T-helper 17 cell (primary cell): ENCODE measurements around the gene ZNF334. TPM values are rescaled to one million over a fixed set of nuclear protein-coding genes. Genes with fewer than 3 reads are reported as not detected.

Experiments
- ATAC-seq: fragments of 150-1000 bp; cut with Tn5 transposase; 2 replicates; pipeline ENCODE4 v1.10.0; 2021; ENCODE audit warnings: mild to moderate bottlenecking, moderate library complexity
- DNase-seq, 3 donors: peaks; one replicate each; pipeline versions ENCODE4 v3.0.0 to v3.0.0-alpha.2; 2020 to 2021
- H3K9me3 ChIP-seq: one replicate; pipeline ENCODE4 v1.7.0; 2013; ENCODE audit warnings: low read length, mild to moderate bottlenecking; ENCODE audit not compliant: control insufficient read depth, poor library complexity, severe bottlenecking
- H3K27ac Mint-ChIP-seq: one replicate; pipeline ENCODE4 v1.8.0; 2022; ENCODE audit warnings: mild to moderate bottlenecking, moderate library complexity, mixed read lengths
- H3K27me3 Mint-ChIP-seq: one replicate; pipeline ENCODE4 v1.8.0; 2022; ENCODE audit warnings: mixed read lengths
- H3K36me3 Mint-ChIP-seq: one replicate; pipeline ENCODE4 v1.8.0; 2022; ENCODE audit warnings: low read depth, mixed read lengths
- H3K4me1 Mint-ChIP-seq: one replicate; pipeline ENCODE4 v1.8.0; 2022; ENCODE audit warnings: mild to moderate bottlenecking, mixed read lengths
- H3K4me3 Mint-ChIP-seq: one replicate; pipeline ENCODE4 v1.8.0; 2022; ENCODE audit warnings: mild to moderate bottlenecking, moderate library complexity, mixed read lengths
- total RNA-seq, 4 donors: library from RNA in 2 of 4; stranded (reverse) in 2 of 4; gene quantifications; one replicate each; pipeline ENCODE4 v1.2.3 and lab custom pipeline; 2022 to 2026

Gene ZNF334
- total RNA-seq, 2 donors from 2014 or later, result 0.21 to 0.27 TPM

DNA sequence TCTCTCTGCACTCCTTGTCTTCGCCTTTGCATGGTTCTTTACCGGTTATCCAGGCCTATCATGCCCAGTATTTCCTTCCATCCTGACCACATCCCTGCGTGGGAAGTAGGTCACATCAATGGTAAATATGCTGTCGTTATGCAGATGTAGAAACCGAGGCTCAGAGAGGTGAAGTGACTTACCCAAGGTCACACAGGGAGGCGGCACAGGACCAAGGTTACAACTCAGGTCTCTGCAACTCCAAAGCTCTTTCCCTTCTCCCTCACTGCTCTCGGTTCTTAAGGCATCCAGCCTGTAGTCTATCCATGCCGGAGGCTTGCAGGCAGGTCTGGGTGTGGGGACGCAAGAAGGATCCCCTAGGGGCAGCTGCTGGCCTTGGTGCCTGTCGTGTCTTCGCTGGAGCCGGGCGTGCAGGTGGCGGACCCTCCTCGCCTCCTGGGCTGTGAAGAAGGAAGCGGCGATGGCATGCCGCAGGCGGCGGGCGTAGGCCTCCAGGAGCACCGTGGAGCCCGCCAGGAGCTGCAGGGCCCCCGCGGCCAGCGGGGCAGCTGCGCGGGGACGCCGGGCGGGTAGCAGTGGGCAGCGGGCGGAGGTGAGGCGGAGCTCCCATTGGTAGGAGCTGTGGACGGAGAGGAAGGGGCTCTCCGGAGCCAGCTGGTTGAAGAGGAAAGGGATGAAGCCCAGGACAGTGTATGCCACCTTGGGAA, 28.0 kb upstream of the ZNF334 start:
- Mint-ChIP-seq H3K36me3 (peaks cover 2% of the 10 kb centered on the region), H3K4me1 (peaks cover 8% of the 10 kb centered on the region), H3K4me3 (no peak overlapping the region), H3K27me3 (peaks cover 36% of the 10 kb centered on the region), H3K27ac (no peak overlapping the region)
- H3K9me3 ChIP-seq, result no peaks in the 10 kb centered on the region
- DNase-seq (no peak), ATAC-seq (no peak)

DNA sequence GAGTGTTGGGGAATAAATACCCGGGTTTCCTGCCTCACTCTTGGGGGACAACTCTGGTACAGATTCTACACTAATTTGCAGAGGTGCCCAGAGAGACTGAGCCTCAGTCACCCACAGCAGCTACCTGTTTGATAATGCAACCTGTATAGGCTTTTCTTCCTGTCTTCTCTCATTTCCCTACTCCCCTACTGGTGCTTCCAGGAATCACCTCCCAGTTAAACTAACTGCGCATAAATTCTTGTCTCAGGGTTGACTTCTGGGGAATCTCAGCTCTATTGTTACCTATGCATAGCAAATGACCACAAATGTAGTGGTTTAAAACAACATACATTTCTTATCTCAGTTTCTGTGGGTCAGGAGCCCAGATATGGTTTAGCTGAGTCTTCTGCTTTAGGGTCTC, 25.8 kb upstream of the ZNF334 start:
- ATAC-seq, result no peak
- DNase-seq, result no peak
- no peaks in the 10 kb centered on the region for H3K9me3 ChIP-seq
- Mint-ChIP-seq H3K27me3 (peaks cover 42% of the 10 kb centered on the region), H3K4me3 (no peak overlapping the region), H3K4me1 (no peaks in the 10 kb centered on the region), H3K27ac (no peak overlapping the region), H3K36me3 (peaks cover 2% of the 10 kb centered on the region)

DNA sequence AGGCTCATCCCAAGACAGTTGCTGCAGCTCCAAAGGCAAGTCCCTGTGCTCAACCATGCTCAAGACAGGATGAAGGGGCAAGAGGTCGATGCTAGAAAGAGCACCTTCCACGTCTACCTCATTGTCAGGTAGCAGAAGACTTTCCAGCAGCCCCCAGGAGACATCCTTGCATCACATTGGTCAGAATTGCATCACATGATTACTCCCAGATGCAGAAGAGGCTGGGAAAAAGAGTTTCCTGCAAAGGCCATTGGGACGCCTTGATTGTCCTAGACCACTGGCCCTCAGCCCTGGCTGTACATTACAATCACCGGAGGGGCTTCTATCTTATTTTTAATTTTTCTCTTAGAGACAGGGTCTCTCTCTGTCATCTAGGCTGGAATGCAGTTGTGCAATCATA, 17.3 kb upstream of the ZNF334 start:
- no peak overlapping the region for H3K27ac Mint-ChIP-seq

DNA sequence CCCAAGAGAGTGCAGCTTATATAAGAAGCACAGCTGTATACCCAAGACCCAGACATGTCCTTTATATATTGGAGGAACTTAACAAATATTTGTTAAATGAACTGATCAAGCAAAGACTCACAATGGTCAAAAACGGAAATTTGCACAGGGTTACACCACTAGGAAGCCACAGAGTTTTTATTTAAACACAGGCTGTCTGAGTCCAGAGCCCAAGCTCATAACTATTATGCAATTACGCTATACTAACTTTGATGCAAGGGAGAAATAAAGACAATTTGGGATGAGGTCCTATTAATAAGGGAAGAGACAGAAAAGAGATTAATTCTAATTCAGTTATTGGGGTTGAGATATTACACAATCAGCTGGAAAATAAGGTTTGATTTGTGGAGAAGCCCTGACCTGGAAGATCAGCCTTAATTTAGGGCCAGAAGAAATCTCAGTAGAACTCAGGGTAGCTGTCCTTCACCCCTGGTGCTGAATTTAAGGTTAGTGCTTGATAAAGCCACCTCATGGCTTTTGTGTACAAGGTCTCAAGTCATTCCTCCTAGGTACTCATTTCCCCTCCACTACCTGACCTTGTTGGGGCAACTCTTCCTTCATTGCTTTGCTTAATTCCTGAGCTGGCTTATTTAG, 10.5 kb upstream of the ZNF334 start:
- ATAC-seq (no peak), DNase-seq (no peak)
- H3K27me3 Mint-ChIP-seq, result peaks cover 46% of the 10 kb centered on the region
- H3K36me3 Mint-ChIP-seq, result no peaks in the 10 kb centered on the region
- no peaks in the 10 kb centered on the region for H3K4me1 Mint-ChIP-seq
- no peak overlapping the region for H3K4me3 Mint-ChIP-seq
- no peaks in the 10 kb centered on the region for H3K9me3 ChIP-seq
- H3K27ac Mint-ChIP-seq, result peak overlapping the region; percentile 2

More for the DNA sequence above, 17.3 kb upstream of the ZNF334 start:
- no peaks in the 10 kb centered on the region for H3K9me3 ChIP-seq
- Mint-ChIP-seq H3K36me3 (no peaks in the 10 kb centered on the region), H3K4me1 (no peaks in the 10 kb centered on the region), H3K27me3 (peaks cover 61% of the 10 kb centered on the region), H3K4me3 (no peak overlapping the region)
- ATAC-seq (no peak), DNase-seq (no peak)

DNA sequence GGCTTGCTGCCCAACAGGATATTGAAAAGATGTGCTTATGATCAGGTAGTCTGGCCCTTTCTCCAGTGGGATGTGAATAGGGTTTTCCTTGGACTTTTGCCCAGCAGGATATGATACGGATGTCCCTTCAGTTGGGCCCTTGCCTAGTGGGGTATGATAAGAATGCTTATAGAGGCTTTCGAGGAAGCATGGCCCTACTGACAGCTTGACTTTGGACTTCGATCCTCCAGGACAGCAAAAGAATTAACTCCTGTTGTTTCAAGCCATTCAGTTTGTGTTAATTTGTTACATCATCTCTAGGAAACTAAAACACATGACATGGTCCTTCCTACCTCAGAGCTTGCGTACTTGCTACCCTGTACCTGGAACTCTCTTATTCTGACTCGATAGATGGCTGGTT, 9.7 kb upstream of the ZNF334 start:
- DNase-seq (no peak), ATAC-seq (no peak)
- Mint-ChIP-seq H3K4me1 (no peaks in the 10 kb centered on the region), H3K4me3 (no peak overlapping the region), H3K27ac (no peak overlapping the region), H3K27me3 (peaks cover 42% of the 10 kb centered on the region), H3K36me3 (no peaks in the 10 kb centered on the region)
- H3K9me3 ChIP-seq, result no peaks in the 10 kb centered on the region

DNA sequence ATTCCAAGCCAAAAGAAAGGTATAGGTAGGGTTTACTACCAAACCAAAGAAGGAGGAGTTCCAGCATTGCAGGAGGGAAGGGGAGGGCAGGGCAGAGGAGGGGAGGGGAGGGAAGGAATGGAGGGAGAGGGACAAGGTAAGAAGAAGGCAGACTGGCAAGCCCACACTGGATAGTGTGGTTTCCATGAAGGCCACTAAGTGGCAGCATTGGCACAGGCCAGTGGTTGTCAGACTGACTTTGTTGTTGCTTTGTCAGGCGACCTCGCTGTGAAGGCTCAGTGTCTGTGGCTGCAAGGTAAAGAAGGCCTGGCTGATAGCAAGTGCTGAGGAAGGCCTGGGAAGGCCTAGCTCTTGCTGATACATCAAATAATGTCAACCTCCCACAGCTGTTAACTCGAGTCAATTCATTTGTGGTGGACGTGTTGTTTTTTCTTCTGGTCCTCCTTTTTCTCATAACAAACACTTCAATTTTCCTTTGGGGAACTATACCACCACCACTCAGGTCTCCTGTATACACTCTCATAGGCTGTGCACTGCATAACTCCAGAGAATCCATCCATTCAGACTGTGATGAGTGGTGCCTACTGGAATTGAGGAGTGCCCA, 7.7 kb upstream of the ZNF334 start:
- H3K9me3 ChIP-seq, result no peaks in the 10 kb centered on the region
- no peak overlapping the region for H3K27ac Mint-ChIP-seq
- no peak overlapping the region for H3K4me3 Mint-ChIP-seq
- peaks cover 32% of the 10 kb centered on the region for H3K27me3 Mint-ChIP-seq
- DNase-seq (peak in 1 of 3 donors; percentile 21), ATAC-seq (peak; percentile 76)
- no peaks in the 10 kb centered on the region for H3K36me3 Mint-ChIP-seq
- no peaks in the 10 kb centered on the region for H3K4me1 Mint-ChIP-seq

DNA sequence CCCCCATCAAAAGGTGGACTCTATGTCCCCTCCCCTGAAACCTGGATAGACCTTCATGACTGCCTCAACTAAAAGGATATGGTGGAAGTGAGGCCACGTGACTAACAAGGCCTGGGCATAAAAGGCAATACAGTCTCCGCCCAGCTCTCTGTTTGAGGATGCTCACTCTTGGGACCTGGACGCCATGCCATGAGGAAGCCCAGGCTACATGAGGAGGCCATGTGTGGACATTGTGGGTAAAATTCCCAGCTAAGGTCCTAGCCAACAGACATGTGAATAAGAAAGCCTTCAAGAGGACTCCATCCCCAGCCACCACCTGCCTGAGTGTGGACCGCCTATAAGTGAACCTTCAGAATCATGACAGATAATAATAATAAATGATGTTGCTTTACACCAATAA, 7.2 kb upstream of the ZNF334 start:
- DNase-seq (no peak), ATAC-seq (no peak)
- Mint-ChIP-seq H3K4me1 (no peaks in the 10 kb centered on the region), H3K4me3 (no peak overlapping the region), H3K36me3 (no peaks in the 10 kb centered on the region), H3K27ac (no peak overlapping the region), H3K27me3 (peaks cover 27% of the 10 kb centered on the region)
- no peaks in the 10 kb centered on the region for H3K9me3 ChIP-seq

DNA sequence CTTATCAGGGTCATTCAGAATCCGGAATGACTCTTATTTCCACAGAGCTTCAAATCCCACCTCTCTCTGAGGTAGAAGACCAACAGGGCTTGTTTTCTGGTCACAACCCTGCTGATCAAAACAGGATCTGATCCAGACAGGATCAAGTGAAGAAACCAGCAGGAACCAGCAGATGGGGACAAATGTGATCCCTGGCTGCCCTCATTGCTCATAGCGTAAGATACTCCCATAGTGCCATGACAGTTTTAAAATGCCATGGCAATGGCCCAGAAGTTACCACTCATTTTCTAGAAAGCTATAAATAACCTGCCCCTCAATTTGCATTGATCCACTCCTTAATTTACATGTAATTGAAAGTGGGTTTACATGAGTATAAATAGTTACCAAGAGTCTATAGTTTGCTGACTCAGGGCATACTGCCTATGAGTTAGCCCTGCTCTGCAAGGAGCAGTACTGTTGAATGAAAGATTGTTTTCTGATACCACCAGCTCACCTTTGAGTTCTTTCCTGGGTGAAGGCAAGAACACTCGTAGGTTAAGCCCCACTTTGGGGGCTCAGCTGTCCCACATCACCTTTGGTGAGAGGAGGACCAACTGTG, 6.2 kb upstream of the ZNF334 start:
- no peak overlapping the region for H3K4me3 Mint-ChIP-seq

DNA sequence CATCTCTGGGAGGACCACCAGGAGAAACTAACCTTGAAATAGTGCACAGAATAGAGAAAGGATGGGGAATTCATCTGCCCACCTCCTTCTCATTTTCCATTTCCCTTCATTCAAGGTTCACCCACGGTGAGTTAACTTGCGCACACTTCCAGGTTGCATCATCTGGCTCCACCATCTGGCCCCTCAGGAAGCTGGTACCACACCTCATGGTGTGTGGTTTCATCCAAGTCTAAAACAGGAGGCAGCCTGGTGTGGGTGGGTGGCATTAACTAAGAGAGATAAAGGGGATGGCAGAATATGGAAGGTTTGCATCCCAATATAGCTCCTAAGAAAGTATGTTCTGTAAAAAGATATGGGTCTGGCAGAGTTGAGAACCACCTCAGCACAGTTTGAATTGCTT, 3.8 kb downstream of the ZNF334 start:
- Mint-ChIP-seq H3K27me3 (peaks cover 62% of the 10 kb centered on the region), H3K4me3 (no peak overlapping the region), H3K27ac (no peak overlapping the region), H3K36me3 (peaks cover 8% of the 10 kb centered on the region), H3K4me1 (peaks cover 2% of the 10 kb centered on the region)
- H3K9me3 ChIP-seq, result peaks cover 3% of the 10 kb centered on the region
- no peak for DNase-seq
- no peak for ATAC-seq

More for the DNA sequence above, 6.2 kb upstream of the ZNF334 start:
- H3K4me1 Mint-ChIP-seq, result no peaks in the 10 kb centered on the region
- ATAC-seq, result no peak
- no peak for DNase-seq
- H3K9me3 ChIP-seq, result no peaks in the 10 kb centered on the region
- H3K27ac Mint-ChIP-seq, result no peak overlapping the region
- no peaks in the 10 kb centered on the region for H3K36me3 Mint-ChIP-seq
- peaks cover 31% of the 10 kb centered on the region for H3K27me3 Mint-ChIP-seq

DNA sequence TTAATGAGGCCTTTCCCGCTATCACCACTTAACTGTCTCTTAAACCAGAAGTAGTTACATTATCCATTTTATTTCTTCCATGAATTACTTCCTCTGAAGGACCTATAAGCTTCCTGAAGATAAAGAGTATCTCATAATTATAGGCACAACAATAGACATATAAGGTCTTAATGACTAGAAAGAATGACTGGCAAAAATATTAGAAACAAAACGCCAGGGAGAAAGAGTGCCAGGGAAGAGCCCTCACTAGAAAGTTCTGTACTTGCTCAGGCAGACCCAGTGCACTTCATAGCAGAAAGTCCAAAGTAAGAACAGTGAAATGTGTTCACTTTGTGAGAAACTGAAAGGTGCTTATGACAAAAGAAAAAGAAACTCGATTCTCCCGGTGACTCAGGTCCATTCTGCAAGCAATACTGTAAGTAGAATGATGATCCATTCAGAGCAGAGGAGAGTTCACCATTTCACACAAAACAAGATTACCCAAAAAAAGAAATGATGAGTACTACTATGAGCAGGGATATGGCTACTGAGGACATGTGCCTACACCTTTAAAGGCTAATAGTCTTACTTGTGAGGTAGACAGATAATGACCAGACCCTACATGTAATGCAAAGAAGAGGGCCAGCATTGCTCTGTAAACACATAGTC, 5.5 kb downstream of the ZNF334 start:
- peaks cover 7% of the 10 kb centered on the region for H3K9me3 ChIP-seq
- peaks cover 2% of the 10 kb centered on the region for H3K4me1 Mint-ChIP-seq
- H3K4me3 Mint-ChIP-seq, result no peak overlapping the region
- no peak for DNase-seq
- no peak for ATAC-seq
- H3K27ac Mint-ChIP-seq, result no peak overlapping the region
- peaks cover 8% of the 10 kb centered on the region for H3K36me3 Mint-ChIP-seq
- peaks cover 64% of the 10 kb centered on the region for H3K27me3 Mint-ChIP-seq

DNA sequence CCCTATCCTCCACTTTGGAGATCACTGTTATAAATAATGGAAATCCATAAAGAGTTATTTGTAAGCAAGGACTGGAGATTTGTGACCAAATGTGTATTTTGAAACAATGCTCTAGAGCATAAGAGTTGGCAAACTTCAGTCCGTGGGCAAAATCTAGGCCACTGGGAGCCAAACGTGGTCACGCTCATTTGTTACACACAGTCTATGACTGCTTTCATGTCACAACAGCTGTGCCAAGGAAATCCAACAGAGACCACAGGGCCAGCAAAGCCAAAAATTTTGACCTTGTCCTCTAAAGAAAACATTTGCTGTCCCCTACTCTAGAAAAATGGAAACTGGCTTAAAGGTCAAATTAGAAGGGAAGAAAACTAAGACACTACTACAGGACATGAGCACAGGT, 7.9 kb downstream of the ZNF334 start:
- H3K27ac Mint-ChIP-seq, result no peak overlapping the region
- ATAC-seq, result no peak
- H3K36me3 Mint-ChIP-seq, result peaks cover 8% of the 10 kb centered on the region
- peaks cover 9% of the 10 kb centered on the region for H3K9me3 ChIP-seq
- H3K4me3 Mint-ChIP-seq, result no peak overlapping the region
- H3K4me1 Mint-ChIP-seq, result peaks cover 2% of the 10 kb centered on the region
- no peak for DNase-seq
- peaks cover 52% of the 10 kb centered on the region for H3K27me3 Mint-ChIP-seq

DNA sequence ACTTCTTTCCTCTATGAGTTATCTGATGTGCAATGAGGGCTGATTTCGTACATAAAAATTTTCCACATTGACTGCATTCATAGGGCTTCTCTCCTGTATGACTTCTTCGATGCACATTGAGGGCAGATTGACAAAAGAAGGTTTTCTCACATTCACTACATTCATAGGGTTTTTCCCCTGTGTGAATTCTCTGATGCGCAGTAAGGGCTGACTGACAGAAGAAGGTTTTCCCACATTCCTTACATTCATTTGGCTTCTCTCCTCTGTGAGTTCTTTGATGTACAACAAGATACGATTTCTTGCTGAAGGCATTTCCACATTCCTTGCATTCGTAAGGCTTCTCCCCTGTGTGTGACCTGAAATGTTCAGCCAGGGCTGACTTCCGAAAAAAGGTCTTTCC, 11.4 kb downstream of the ZNF334 start:
- Mint-ChIP-seq H3K27me3 (peaks cover 32% of the 10 kb centered on the region), H3K27ac (no peak overlapping the region), H3K4me1 (no peaks in the 10 kb centered on the region), H3K36me3 (peaks cover 5% of the 10 kb centered on the region), H3K4me3 (no peak overlapping the region)
- no peak for DNase-seq
- ATAC-seq, result no peak
- H3K9me3 ChIP-seq, result peaks cover 12% of the 10 kb centered on the region

DNA sequence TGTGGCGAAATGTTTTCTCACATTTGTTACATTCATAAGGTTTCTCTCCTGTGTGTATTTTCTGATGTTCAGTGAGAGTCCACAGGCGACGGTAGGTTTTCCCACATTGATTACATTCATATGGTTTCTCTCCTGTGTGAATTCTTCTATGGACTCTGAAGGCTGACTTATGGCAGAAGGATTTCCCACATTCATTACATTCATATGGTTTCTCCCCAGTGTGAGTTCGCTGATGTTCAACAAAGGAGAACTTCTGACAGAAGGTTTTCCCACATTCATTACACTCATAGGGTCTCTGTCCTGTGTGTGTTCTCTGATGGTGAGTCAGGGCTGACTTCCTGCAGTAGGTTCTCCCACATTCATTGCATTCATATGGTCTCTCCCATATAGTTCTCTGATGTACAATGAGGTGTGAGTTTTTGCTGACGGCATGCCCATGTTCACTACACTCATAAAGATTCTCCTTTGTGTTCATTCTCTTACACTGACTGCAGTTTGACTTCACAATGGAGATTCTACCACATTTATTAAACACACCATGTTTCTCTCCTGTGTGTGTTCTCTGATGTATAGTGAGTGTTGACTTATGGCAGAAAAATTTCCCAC, 11.9 kb downstream of the ZNF334 start:
- no peak overlapping the region for H3K4me3 Mint-ChIP-seq
- peaks cover 12% of the 10 kb centered on the region for H3K9me3 ChIP-seq
- H3K27me3 Mint-ChIP-seq, result peaks cover 32% of the 10 kb centered on the region

More for the DNA sequence above, 11.9 kb downstream of the ZNF334 start:
- Mint-ChIP-seq H3K36me3 (peaks cover 4% of the 10 kb centered on the region), H3K4me1 (no peaks in the 10 kb centered on the region), H3K27ac (no peak overlapping the region)
- ATAC-seq (no peak), DNase-seq (no peak)
